Hypothalamus (tissue), 51 donors: ENCODE measurements around the gene GJA9.
A peak's percentile ranks its signal among the peaks of the same experiment; 100 is the strongest.

ENCODE experiments used
- DNase-seq, 51 donors: peaks; one replicate each; lab custom pipeline; 2025; lab: John Stamatoyannopoulos, UW

GJA9 gene

DNA sequence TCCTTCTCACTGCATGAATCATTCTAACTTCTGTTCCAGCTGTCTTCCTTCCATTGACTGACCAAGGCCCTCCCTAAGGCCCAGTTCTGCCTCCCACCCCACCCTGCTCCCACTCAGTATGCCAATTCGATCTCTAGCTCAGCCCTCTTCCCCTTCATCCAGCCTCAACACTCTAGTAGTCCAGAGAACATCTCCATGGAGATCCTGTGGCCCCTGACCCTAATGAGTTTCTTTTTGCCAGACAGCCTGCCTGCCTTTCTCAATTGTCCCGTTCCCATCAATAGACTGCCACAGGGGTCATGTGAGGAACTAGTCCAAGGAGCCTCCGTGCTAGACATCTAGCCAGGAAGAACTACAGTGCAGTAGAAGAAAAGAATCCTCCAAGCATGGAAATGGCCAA lies 48.2 kb downstream of the GJA9 start:
- DNase-seq: peak in 23 of 51 donors; percentile 9 to 63 (median 33)

DNA sequence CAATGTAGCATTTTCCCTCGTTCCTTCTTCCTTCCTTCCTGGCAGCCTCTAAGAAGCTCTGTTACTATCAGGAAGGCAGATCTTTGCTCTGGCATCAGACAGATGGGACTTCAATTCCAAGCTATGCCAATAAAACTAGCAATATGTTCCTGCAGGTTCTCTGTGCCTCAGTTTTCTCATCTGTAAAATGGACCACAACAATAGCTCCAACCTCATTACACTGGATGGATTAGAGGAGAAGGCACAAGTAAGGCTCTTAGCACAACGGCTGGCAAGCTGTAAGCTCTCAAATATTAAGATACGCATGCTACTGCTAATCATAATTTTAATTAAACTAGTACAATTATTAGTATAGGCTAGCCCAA lies 49.0 kb downstream of the GJA9 start:
- DNase-seq: no peak

GRCh38 chr1:38831731-38832369 lies 49.5 kb downstream of the GJA9 start:
- no peak for DNase-seq

GRCh38 chr1:38829368-38829767 lies 52.0 kb downstream of the GJA9 start:
- DNase-seq: no peak

- DNase-seq: no peak
Measured at GRCh38 chr1:38827318-38827717, 54.1 kb downstream of the GJA9 start.

- DNase-seq: no peak
Measured at GRCh38 chr1:38826886-38827285, 54.5 kb downstream of the GJA9 start.

DNA sequence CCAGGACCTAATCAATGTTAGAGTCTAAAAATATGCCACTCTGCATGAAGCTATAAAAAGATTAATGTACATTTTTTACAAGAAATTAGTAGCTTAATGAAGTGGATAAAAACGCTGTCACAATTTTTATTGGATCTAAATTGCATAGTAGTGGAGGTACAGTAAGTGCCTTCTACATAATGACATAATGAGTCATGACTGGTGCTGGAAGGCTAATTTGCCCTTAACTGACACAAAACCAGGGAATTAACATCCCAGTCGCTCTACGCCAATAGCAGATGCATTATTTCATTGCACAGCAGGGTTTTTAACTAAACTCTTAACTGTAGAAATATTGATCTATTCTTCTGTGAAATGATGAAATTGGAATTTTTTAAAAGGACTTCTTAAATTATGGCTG lies 55.1 kb downstream of the GJA9 start:
- no peak for DNase-seq
